HepG2 (cell line): ENCODE measurements around the gene MAP2K5.

ENCODE experiments used
- HNF4G ChIP-seq, 2 experiments: sonication (generic) in 1 of 2; formaldehyde crosslinking in 1 of 2; IDR thresholded peaks; 2 replicates each; pipeline versions ENCODE4 v1.4.0 to v1.6.1; 2011 to 2020; ENCODE audit warnings: borderline replicate concordance in 2 of 2, low read depth in 2 of 2, mild to moderate bottlenecking in 2 of 2, low read length in 1 of 2, missing genetic modification reagents in 1 of 2, moderate library complexity in 1 of 2
- HOXA5 ChIP-seq: sonication (generic); formaldehyde crosslinking; IDR thresholded peaks from 2 replicates; pipeline ENCODE4 v1.4.0; 2020; ENCODE audit warnings: missing genetic modification reagents
- MTA3 ChIP-seq: sonication (generic); formaldehyde crosslinking; IDR thresholded peaks from 2 replicates; pipeline ENCODE4 v1.4.0; 2020; ENCODE audit warnings: missing genetic modification reagents
- POLR2G ChIP-seq: fragments of 200-400 bp; formaldehyde crosslinking; IDR thresholded peaks from 2 replicates; pipeline ENCODE4 v1.6.1; 2018; ENCODE audit warnings: mild to moderate bottlenecking, low read depth, low read length, moderate library complexity
- SIN3A ChIP-seq: IDR thresholded peaks from 2 replicates; pipeline ENCODE4 v1.6.1; 2011; ENCODE audit warnings: low read depth, mild to moderate bottlenecking, control low read depth, low read length, borderline replicate concordance
- TAF1 ChIP-seq: sonication (generic); formaldehyde crosslinking; IDR thresholded peaks from 2 replicates; pipeline ENCODE4 v1.4.0; 2020; ENCODE audit warnings: missing genetic modification reagents
- ZBTB3 ChIP-seq: sonication (generic); formaldehyde crosslinking; IDR thresholded peaks from 2 replicates; pipeline ENCODE4 v1.4.0; 2020; ENCODE audit warnings: low read depth, mild to moderate bottlenecking, moderate library complexity, missing genetic modification reagents, borderline replicate concordance

GRCh38 chr15:67807836-67808235 is 265.3 kb downstream of the MAP2K5 start:
- no peak for TF ChIP-seq ZBTB3 (CRISPR knock-in tag)
- TF ChIP-seq TAF1 (CRISPR knock-in tag), result no peak
- TF ChIP-seq POLR2G, result no peak
- no peak for TF ChIP-seq SIN3A
- no peak for TF ChIP-seq HNF4G (IDR thresholded peaks at IDR 0.05; ENCODE audit: borderline replicate concordance, low read depth, low read length)
- TF ChIP-seq HNF4G (CRISPR knock-in tag; IDR thresholded peaks at IDR 0.05; ENCODE audit: borderline replicate concordance, low read depth), result no peak
- TF ChIP-seq MTA3 (CRISPR knock-in tag), result no peak
- no peak for TF ChIP-seq HOXA5 (CRISPR knock-in tag)
